Thyroid gland (tissue), 4 donors: ENCODE measurements around the gene DUOXA1. TPM values are rescaled to one million over a fixed set of nuclear protein-coding genes. Genes with fewer than 3 reads are reported as not detected.

ENCODE experiments used
- DNase-seq, 2 donors: peaks; one replicate each; pipeline ENCODE4 v3.0.0-alpha.2; 2019
- H3K27ac ChIP-seq, 3 donors: fragments of 200-600 bp; sonication (generic); 1 replicate in 2 of 3; 2 replicates in 1 of 3; pipeline ENCODE4 v1.5.1; 2016 to 2019; ENCODE audit warnings: mild to moderate bottlenecking in 1 of 3, moderate library complexity in 1 of 3
- H3K27me3 ChIP-seq: fragments of 200-600 bp; sonication (generic); one replicate; pipeline ENCODE4 v1.5.1; 2019
- H3K36me3 ChIP-seq, 2 donors: fragments of 200-600 bp; sonication (generic); one replicate each; pipeline ENCODE4 v1.5.1; 2016 to 2019
- H3K4me1 ChIP-seq, 2 donors: fragments of 200-600 bp; sonication (generic); one replicate each; pipeline ENCODE4 v1.5.1; 2017 to 2019
- H3K4me3 ChIP-seq, 3 donors: fragments of 200-600 bp; sonication (generic); replicated peaks in 1 of 3; 1 replicate in 2 of 3; 2 replicates in 1 of 3; pipeline ENCODE4 v1.5.1; 2016; ENCODE audit warnings: mild to moderate bottlenecking in 1 of 3
- H3K9me3 ChIP-seq: fragments of 200-600 bp; sonication (generic); one replicate; pipeline ENCODE4 v1.5.1; 2017
- POLR2A ChIP-seq, 2 donors: fragments of 450-650 bp; IDR thresholded peaks; one replicate each; pipeline ENCODE4 v1.6.1; 2017; ENCODE audit warnings: antibody characterized with exemption in 2 of 2, mild to moderate bottlenecking in 2 of 2, moderate library complexity in 1 of 2
- whole genome bisulfite sequencing, 2 donors: methylation state at CpG; one replicate each; pipeline ENCODE4 v1.1.5; 2017; 5-methylcytosine and 5-hydroxymethylcytosine counted together
- intact Hi-C: fragments of 100-400 bp; cut with DNase I; formaldehyde crosslinking; loops from one replicate; pipeline ENCODE4 v1.15.1; 2023
- total RNA-seq, 4 donors: library from RNA; depleted of rRNA; stranded (reverse); fragments of >200 nt; gene quantifications; one replicate each; pipeline ENCODE4 v1.2.3, GENCODE V29; 2016
- TF ChIP-seq, protein P1 (sequence below), 6 experiments: fragments of 200-600 bp in 3 of 6; fragments of 450-650 bp in 3 of 6; sonication (generic) in 3 of 6; IDR thresholded peaks; one replicate each; pipeline ENCODE4 v1.5.1; 2016 to 2019; ENCODE audit warnings: antibody characterized with exemption in 6 of 6, mild to moderate bottlenecking in 2 of 6, inconsistent platforms in 1 of 6, moderate library complexity in 1 of 6

The DUOXA1 gene
- total RNA-seq, 4 donors from 2014 or later: 97.0 to 187 (median 150) TPM

DNA sequence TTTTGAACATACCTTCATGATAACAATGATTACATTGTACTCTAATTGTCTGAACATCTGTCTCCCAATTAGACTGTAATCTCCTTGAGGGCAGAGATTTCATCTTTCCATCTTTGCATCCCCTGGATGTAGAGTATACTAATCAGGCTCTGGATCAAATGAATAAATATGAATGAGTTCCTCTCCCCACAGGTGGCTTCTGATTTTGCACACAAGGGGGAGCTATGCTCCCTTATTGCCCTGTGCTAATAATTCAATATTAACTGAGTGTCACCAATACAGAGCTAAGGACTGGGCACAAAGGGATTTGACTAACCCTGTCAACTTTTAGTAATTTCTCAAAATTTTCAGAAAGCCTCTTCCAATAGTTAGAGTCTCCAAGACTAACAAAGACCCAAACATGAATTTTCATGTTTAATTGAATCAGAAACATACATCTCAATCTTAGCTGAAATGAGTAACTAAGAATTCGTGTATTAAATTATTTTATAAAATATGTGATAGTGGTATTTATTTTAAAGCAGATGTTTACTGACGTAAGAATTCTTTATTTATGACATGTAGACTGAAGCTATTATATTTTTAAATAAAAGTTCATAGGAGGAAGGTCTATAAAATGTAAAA is 3.0 kb downstream of the DUOXA1 start:
- Histone ChIP-seq H3K4me3 (no peak overlapping the region), H3K4me1 (peaks cover 52 to 60% of the 10 kb centered on the region in 2 donors), H3K27ac (peak overlapping the region; percentile 0 to 82 (median 80)), H3K36me3 (no peaks in the 10 kb centered on the region), H3K9me3 (no peaks in the 10 kb centered on the region), H3K27me3 (no peaks in the 10 kb centered on the region)
- DNase-seq: peak; percentile 30 to 31
- intact Hi-C loops: no loop called here
- WGBS, 2 donors: 77 to 79% methylated on average over 2 of the region's 2 CpGs
- TF ChIP-seq, protein P1, sequence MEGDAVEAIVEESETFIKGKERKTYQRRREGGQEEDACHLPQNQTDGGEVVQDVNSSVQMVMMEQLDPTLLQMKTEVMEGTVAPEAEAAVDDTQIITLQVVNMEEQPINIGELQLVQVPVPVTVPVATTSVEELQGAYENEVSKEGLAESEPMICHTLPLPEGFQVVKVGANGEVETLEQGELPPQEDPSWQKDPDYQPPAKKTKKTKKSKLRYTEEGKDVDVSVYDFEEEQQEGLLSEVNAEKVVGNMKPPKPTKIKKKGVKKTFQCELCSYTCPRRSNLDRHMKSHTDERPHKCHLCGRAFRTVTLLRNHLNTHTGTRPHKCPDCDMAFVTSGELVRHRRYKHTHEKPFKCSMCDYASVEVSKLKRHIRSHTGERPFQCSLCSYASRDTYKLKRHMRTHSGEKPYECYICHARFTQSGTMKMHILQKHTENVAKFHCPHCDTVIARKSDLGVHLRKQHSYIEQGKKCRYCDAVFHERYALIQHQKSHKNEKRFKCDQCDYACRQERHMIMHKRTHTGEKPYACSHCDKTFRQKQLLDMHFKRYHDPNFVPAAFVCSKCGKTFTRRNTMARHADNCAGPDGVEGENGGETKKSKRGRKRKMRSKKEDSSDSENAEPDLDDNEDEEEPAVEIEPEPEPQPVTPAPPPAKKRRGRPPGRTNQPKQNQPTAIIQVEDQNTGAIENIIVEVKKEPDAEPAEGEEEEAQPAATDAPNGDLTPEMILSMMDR (IDR thresholded peaks at IDR 0.05): peak in 5 of 6 experiments; percentile 25 to 57 (median 52)
- TF ChIP-seq POLR2A (IDR thresholded peaks at IDR 0.05): no peak

DNA sequence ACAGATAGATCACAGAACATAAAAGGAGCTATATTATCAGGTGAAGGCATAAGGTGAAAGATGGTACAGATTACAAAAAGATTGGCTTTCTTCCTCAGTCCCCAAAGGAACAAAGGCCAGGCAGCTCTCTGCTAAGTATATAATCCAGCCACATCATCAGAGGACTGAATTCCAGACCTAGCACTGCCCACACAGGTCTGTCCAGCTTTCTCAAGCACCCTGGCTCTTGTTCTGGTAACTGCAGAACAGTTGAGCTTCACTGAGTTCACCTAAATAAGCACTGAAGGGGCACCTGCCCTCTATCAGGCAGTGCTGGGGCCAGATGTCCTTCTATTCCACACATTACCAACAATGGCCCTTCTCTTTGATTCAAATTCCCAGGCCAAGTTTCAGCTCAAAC is 6.3 kb downstream of the DUOXA1 start:
- intact Hi-C loops: no loop called here
- no peak overlapping the region for H3K4me3 ChIP-seq
- peaks cover 41 to 47% of the 10 kb centered on the region in 2 donors for H3K4me1 ChIP-seq
- H3K36me3 ChIP-seq: no peaks in the 10 kb centered on the region
- TF ChIP-seq POLR2A (IDR thresholded peaks at IDR 0.05): peak in 1 of 2 donors; percentile 51
- TF ChIP-seq, protein P1 (IDR thresholded peaks at IDR 0.05): peak in 2 of 6 experiments; percentile 25 to 26
- no peaks in the 10 kb centered on the region for H3K27me3 ChIP-seq
- peak; percentile 95 for DNase-seq
- no peaks in the 10 kb centered on the region for H3K9me3 ChIP-seq
- peak overlapping the region; percentile 82 to 97 (median 94) for H3K27ac ChIP-seq

DNA sequence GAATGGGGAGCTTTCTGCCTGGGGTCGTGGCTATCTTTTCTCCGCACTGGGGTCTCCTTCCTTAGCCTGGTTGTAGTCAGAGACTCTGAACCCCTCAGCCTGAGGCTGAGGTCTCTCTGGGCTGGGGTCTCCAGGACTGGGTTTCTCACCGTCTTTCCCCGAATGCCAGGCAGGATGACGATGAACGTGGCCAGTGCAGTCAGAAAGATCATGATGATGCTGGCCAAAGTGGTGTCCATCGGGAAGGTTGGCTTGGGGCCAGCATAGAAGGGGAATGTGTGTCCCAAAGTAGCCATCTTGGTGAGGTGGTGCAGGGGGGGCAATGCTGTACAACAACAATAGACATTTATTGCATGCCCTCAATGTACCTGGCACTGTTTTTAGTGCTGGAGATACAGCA is 7.0 kb downstream of the DUOXA1 start:
- intact Hi-C loops: no loop called here
- Histone ChIP-seq H3K9me3 (no peaks in the 10 kb centered on the region), H3K4me1 (peaks cover 37 to 43% of the 10 kb centered on the region in 2 donors), H3K36me3 (no peaks in the 10 kb centered on the region), H3K4me3 (no peak overlapping the region), H3K27ac (peak overlapping the region; percentile 82 to 97 (median 94)), H3K27me3 (no peaks in the 10 kb centered on the region)
- WGBS, 2 donors: 78 to 82% methylated on average over 7 of the region's 7 CpGs
- TF ChIP-seq, protein P1 (IDR thresholded peaks at IDR 0.05): no peak
- TF ChIP-seq POLR2A (IDR thresholded peaks at IDR 0.05): no peak
- DNase-seq: peak in 1 of 2 donors; percentile 33

DNA sequence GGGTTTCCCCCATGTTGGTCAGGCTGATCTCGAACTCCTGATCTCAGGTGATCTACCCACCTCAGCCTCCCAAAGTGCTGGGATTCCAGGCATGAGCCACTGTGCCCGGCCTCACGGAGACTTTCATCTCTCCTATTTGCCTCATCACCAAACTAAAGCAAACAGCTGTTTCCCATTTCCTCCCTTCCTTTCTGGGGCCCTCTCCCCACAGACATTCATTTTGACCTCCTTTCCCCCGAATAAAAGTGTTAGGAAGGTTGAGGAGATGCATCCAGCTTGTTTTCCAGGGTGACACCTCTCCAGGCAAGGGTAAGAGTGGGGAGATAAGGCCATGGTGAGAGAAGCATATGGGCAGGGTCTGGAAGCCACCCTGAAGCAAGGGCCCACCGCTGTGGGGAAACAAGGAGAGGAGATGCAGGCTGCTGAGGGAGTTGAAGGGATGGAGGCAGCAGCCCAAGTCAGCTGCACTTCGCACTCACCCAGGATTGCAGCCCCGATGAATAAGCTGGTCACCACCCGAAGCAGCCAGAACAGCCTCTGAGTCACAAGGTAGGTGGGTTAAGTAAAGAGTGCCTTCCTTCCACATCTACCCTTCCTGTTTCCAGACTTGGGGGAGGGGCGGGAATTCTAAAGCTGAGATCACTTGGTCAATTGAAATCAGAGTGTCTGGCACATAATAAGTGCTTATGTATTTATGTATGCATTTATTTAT is 7.8 kb downstream of the DUOXA1 start:
- H3K4me1 ChIP-seq: peaks cover 37 to 51% of the 10 kb centered on the region in 2 donors
- whole genome bisulfite sequencing, 2 donors: 74 to 80% methylated on average over 9 of the region's 9 CpGs
- H3K27me3 ChIP-seq: no peaks in the 10 kb centered on the region
- intact Hi-C loops: no loop called here
- H3K9me3 ChIP-seq: no peaks in the 10 kb centered on the region
- DNase-seq: peak; percentile 29 to 34
- no peaks in the 10 kb centered on the region for H3K36me3 ChIP-seq
- H3K27ac ChIP-seq: peak overlapping the region; percentile 82 to 97 (median 94)
- H3K4me3 ChIP-seq: no peak overlapping the region
- TF ChIP-seq, protein P1 (IDR thresholded peaks at IDR 0.05): no peak
- no peak for TF ChIP-seq POLR2A (IDR thresholded peaks at IDR 0.05)

DNA sequence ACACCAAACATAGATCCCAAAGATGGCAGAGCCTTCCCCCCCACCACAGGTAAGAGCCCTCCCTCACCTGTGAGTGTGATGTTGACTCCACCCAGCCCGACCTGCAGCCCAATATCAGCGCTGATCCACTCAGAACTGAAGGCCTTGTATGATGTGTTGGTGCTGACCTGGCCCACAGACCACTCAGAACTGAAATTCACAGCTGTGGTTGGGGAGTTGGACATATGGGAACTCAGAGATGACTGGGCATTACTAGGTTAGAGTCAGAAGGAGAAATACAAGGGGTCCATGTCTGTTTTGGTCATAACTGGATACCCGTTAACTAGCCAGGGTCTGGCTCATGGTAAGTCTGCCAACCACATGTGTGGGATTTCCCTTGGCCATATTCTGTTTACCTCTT is 8.7 kb downstream of the DUOXA1 start:
- Histone ChIP-seq H3K36me3 (no peaks in the 10 kb centered on the region), H3K9me3 (no peaks in the 10 kb centered on the region), H3K27me3 (no peaks in the 10 kb centered on the region), H3K4me3 (no peak overlapping the region), H3K4me1 (peaks cover 41 to 57% of the 10 kb centered on the region in 2 donors), H3K27ac (peak overlapping the region in 2 of 3 donors; percentile 82 to 97)
- intact Hi-C loops: no loop called here
- DNase-seq: no peak
- TF ChIP-seq, protein P1 (IDR thresholded peaks at IDR 0.05): no peak
- no peak for TF ChIP-seq POLR2A (IDR thresholded peaks at IDR 0.05)
- 97 to 99% methylated on average over 3 of the region's 3 CpGs for WGBS, 2 donors
